HEK293 (cell line): Measurements from ENCODE around the gene CDC42SE2.

Experiments used
- TF ChIP-seq, protein P1 (sequence below): fragments of 450-650 bp; formaldehyde crosslinking; conservative IDR thresholded peaks from 2 replicates; pipeline ENCODE4 v1.5.1; 2016; ENCODE audit warnings: low read depth, missing biosample characterization, missing genetic modification characterization
- TF ChIP-seq, protein P2 (sequence below): fragments of 450-650 bp; formaldehyde crosslinking; IDR thresholded peaks from 2 replicates; pipeline ENCODE4 v1.5.1; 2016; ENCODE audit warnings: missing biosample characterization, missing genetic modification characterization

DNA sequence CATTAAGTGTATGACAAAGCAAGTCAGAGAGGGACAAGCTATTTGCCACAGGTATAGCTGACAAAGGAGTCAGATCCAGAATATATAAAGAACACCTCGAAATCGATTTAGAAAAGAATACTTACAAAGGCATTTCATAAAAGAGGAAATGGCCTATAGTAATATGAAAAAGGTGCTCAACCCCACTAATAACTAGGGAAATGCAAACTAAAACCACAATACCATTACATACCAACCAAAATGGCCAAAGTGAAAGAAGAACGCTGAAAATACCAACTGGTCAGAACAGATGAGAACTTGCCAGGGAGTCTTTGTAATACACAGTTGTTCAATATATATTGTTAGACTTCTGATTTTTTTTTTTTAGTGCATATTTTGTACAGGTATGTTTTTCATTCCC is 152.9 kb downstream of the CDC42SE2 start:
- TF ChIP-seq, protein P1, sequence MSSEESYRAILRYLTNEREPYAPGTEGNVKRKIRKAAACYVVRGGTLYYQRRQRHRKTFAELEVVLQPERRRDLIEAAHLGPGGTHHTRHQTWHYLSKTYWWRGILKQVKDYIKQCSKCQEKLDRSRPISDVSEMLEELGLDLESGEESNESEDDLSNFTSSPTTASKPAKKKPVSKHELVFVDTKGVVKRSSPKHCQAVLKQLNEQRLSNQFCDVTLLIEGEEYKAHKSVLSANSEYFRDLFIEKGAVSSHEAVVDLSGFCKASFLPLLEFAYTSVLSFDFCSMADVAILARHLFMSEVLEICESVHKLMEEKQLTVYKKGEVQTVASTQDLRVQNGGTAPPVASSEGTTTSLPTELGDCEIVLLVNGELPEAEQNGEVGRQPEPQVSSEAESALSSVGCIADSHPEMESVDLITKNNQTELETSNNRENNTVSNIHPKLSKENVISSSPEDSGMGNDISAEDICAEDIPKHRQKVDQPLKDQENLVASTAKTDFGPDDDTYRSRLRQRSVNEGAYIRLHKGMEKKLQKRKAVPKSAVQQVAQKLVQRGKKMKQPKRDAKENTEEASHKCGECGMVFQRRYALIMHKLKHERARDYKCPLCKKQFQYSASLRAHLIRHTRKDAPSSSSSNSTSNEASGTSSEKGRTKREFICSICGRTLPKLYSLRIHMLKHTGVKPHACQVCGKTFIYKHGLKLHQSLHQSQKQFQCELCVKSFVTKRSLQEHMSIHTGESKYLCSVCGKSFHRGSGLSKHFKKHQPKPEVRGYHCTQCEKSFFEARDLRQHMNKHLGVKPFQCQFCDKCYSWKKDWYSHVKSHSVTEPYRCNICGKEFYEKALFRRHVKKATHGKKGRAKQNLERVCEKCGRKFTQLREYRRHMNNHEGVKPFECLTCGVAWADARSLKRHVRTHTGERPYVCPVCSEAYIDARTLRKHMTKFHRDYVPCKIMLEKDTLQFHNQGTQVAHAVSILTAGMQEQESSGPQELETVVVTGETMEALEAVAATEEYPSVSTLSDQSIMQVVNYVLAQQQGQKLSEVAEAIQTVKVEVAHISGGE = no peak
- TF ChIP-seq, protein P2, sequence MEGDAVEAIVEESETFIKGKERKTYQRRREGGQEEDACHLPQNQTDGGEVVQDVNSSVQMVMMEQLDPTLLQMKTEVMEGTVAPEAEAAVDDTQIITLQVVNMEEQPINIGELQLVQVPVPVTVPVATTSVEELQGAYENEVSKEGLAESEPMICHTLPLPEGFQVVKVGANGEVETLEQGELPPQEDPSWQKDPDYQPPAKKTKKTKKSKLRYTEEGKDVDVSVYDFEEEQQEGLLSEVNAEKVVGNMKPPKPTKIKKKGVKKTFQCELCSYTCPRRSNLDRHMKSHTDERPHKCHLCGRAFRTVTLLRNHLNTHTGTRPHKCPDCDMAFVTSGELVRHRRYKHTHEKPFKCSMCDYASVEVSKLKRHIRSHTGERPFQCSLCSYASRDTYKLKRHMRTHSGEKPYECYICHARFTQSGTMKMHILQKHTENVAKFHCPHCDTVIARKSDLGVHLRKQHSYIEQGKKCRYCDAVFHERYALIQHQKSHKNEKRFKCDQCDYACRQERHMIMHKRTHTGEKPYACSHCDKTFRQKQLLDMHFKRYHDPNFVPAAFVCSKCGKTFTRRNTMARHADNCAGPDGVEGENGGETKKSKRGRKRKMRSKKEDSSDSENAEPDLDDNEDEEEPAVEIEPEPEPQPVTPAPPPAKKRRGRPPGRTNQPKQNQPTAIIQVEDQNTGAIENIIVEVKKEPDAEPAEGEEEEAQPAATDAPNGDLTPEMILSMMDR (tag by site-specific recombination) = no peak
